ENCODE measurements around the gene GALNTL6. TPM values are rescaled to one million over a fixed set of nuclear protein-coding genes. Genes with fewer than 3 reads are reported as not detected.

GALNTL6 gene
- total and polyA plus RNA-seq, 2 of the 4 experiments (the other 2 are of a cell fraction): under 0.01 TPM; not detected in 1

DNA sequence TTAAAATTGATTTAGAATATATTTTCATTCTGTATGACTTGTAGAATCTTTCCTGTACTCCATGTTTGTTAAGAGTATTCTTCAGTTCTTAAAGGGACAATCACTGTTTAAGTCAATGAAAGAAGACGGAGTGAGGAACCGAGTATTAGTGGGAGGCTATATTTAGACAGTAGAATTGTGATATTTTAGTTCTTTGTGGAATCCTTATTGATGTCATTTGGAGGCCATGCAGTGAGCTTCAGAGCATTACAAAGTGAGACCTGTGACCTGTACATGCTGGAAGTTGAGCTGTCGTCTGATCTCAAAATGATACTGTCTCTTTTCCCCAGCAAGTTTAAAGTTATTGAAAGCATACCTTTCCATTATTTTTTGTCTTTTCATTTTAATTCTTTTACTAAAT, 394.7 kb downstream of the GALNTL6 start:
- H4K91ac ChIP-seq (ENCODE audit: insufficient read depth, low read depth, low read length): no peak overlapping the region
- no peak overlapping the region for H2AFZ ChIP-seq (replicated peaks; ENCODE audit: low read length, poor library complexity)
- H3K27ac ChIP-seq (ENCODE audit: insufficient read depth, low read length): no peak overlapping the region
- TF ChIP-seq FOS (IDR thresholded peaks at IDR 0.05; ENCODE audit: low read depth, low read length): no peak
- H2AK9ac ChIP-seq (replicated peaks; ENCODE audit: low read depth, low read length, poor library complexity): no peak overlapping the region
- H2BK5ac ChIP-seq (ENCODE audit: low read depth, low read length, poor library complexity, severe bottlenecking): no peak overlapping the region
- dilution Hi-C loops (cut with HindIII; ENCODE audit: low sequenced_read_pairs, unreplicated experiment) (no loop called here), in situ Hi-C loops (cut with MboI; ENCODE audit: low sequenced_read_pairs) (no loop called here), intact Hi-C loops (cut with micrococcal nuclease) (no loop called here)
- no peak overlapping the region for H2BK15ac ChIP-seq (ENCODE audit: low read depth, low read length)
- H2BK120ac ChIP-seq (ENCODE audit: low read depth, low read length): no peak overlapping the region
- no peak overlapping the region for H3K9ac ChIP-seq (ENCODE audit: low read depth, low read length)
- no peaks in the 10 kb centered on the region for H3K36me3 ChIP-seq (ENCODE audit: control insufficient read depth, insufficient read depth, low read length)
- no peak overlapping the region for H4K5ac ChIP-seq (ENCODE audit: low read depth, low read length)
- H3K4me3 ChIP-seq (ENCODE audit: insufficient read depth, low read depth, low read length): no peak overlapping the region
- no TSS peak for BruUV-seq (replicated peaks)
- H4K20me1 ChIP-seq (ENCODE audit: insufficient read depth, low read length): no peaks in the 10 kb centered on the region
- H3K9me3 ChIP-seq (ENCODE audit: control insufficient read depth, insufficient read depth, low read length): 0 out of 2 replicates have a peak, but pooled peaks cover 2% of the 10 kb centered on the region
- no peak overlapping the region for H4K8ac ChIP-seq (ENCODE audit: low read depth in 2 of 2, low read length in 2 of 2)
- ATAC-seq (ENCODE audit: low read depth): no peak
- no peak overlapping the region for H3K4me2 ChIP-seq (ENCODE audit: low read depth, low read length)
- POLR2A ChIA-PET (ENCODE audit: unreplicated experiment): no interaction called here
- H2BK20ac ChIP-seq (ENCODE audit: low read depth, low read length): no peak overlapping the region
- H3K79me1 ChIP-seq (ENCODE audit: low read depth in 1 of 2, low read length in 2 of 2): no peaks in the 10 kb centered on the region
- H3K9me1 ChIP-seq (ENCODE audit: insufficient read depth, low read length): no peaks in the 10 kb centered on the region
- no peak overlapping the region for H2AK5ac ChIP-seq (ENCODE audit: low read depth, low read length)
- no CpG with 5 or more reads among the region's 3 CpGs for whole genome bisulfite sequencing, 2 experiments (ENCODE audit: extremely low coverage in 2 of 2, insufficient read length in 1 of 2)
- no peaks in the 10 kb centered on the region for H3K4me1 ChIP-seq (ENCODE audit: control insufficient read depth, insufficient read depth, low read length)
- H3K4ac ChIP-seq (ENCODE audit: low read depth, low read length): no peak overlapping the region
- CTCF ChIA-PET: no interaction called here
- H3K27me3 ChIP-seq (ENCODE audit: control insufficient read depth, insufficient read depth, low read length): no peaks in the 10 kb centered on the region
- H3K18ac ChIP-seq (ENCODE audit: low read depth, low read length): no peak overlapping the region
- no peak overlapping the region for H3K23ac ChIP-seq (ENCODE audit: low read depth, low read length)
- H3K56ac ChIP-seq (ENCODE audit: extremely low read depth, insufficient read depth, low read length): no peak overlapping the region
- no peak for DNase-seq
- H3K14ac ChIP-seq (replicated peaks; ENCODE audit: low read depth, low read length): no peak overlapping the region
